Adipocyte (in vitro differentiated cells): ENCODE measurements around the gene EML1.
A peak's percentile ranks its signal among the peaks of the same experiment; 100 is the strongest.

Experiments used
- DNase-seq: peaks from one replicate; pipeline ENCODE4 v3.0.0-alpha.2; 2015; ENCODE audit warnings: low read depth
- H3K27me3 ChIP-seq: replicated peaks from 2 replicates; pipeline ENCODE4 v1.7.0; 2013; ENCODE audit warnings: mild to moderate bottlenecking, low read length, moderate library complexity; ENCODE audit not compliant: control insufficient read depth, insufficient read depth
- H3K36me3 ChIP-seq: 2 replicates; pipeline ENCODE4 v1.7.0; 2013; ENCODE audit warnings: low read length, mild to moderate bottlenecking, moderate library complexity; ENCODE audit not compliant: control insufficient read depth, insufficient read depth, severe bottlenecking
- H3K4me1 ChIP-seq: 2 replicates; pipeline ENCODE4 v1.7.0; 2013; ENCODE audit warnings: mild to moderate bottlenecking, low read length, moderate library complexity; ENCODE audit not compliant: control insufficient read depth, insufficient read depth
- H3K4me3 ChIP-seq: 2 replicates; pipeline ENCODE4 v1.7.0; 2013; ENCODE audit warnings: mild to moderate bottlenecking, low read length, moderate library complexity
- H3K9ac ChIP-seq: 2 replicates; pipeline ENCODE4 v1.7.0; 2013; ENCODE audit warnings: mild to moderate bottlenecking, low read length, moderate library complexity
- H3K9me3 ChIP-seq: 2 replicates; pipeline ENCODE4 v1.7.0; 2013; ENCODE audit warnings: mild to moderate bottlenecking, low read length, moderate library complexity; ENCODE audit not compliant: control insufficient read depth

Gene EML1

GRCh38 chr14:99821519-99822508 is 28.6 kb downstream of the EML1 start:
- H3K36me3 ChIP-seq, result no peaks in the 10 kb centered on the region
- DNase-seq, result peak; percentile 21
- H3K9me3 ChIP-seq, result no peaks in the 10 kb centered on the region
- no peak overlapping the region for H3K4me3 ChIP-seq
- no peak overlapping the region for H3K9ac ChIP-seq
- peaks cover 5% of the 10 kb centered on the region for H3K27me3 ChIP-seq
- H3K4me1 ChIP-seq, result peaks cover 24% of the 10 kb centered on the region

DNA sequence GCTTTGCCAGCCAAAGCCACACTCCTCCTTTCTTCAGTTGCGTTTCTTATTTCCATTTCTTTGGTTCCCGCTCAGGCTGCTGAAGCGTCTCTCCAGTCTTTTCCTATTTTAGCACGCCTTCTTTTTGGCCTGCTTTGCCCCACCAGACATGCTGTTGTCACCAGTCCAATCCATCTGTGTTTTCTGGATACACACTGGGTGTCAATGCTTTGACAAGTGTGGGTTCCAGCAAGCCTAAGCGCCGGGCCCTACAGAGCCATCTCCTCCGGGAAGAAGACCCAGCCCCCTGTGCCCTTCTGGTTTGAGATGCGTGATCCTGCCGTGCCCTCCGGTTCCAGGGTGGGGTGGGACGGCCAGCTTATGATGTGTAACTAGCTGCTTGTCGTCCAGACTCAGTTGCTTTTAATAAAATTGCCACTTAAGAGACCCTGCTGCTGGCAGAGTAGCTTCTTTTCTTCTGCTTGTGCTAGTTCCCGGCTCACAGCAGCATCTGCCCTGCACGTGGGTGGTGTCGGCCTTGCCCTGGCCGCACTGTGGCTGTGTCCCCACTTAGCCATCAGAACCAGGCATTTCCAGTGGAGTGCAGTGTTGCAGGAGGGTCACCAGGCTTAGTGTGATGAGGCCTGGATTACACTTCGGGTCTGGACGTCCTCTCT is 29.7 kb downstream of the EML1 start:
- H3K4me1 ChIP-seq, result peaks cover 20% of the 10 kb centered on the region
- H3K9me3 ChIP-seq, result no peaks in the 10 kb centered on the region
- no peak overlapping the region for H3K4me3 ChIP-seq
- H3K27me3 ChIP-seq, result peaks cover 5% of the 10 kb centered on the region
- no peak for DNase-seq
- H3K9ac ChIP-seq, result no peak overlapping the region
- no peaks in the 10 kb centered on the region for H3K36me3 ChIP-seq

DNA sequence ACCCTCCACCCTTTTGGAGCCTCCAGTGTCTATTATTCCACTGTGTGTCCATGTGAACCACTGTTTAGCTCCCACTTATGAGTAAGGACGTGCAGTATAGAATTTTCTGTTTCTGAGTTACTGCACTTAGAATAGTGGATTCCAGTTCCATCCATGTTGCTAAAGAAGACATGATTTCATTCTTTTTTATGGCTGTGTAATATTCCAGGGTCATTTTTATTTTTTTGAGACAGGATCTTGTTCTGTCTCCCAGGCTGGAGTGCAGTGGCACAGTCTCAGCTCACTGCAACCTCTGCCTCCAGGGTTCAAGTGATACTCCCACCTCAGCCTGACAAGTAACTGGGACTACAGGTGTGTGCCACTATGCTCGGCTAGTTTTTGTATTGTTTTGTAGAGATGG is 31.6 kb downstream of the EML1 start:
- no peaks in the 10 kb centered on the region for H3K36me3 ChIP-seq
- no peak overlapping the region for H3K4me3 ChIP-seq
- H3K9ac ChIP-seq, result no peak overlapping the region
- H3K4me1 ChIP-seq, result peaks cover 19% of the 10 kb centered on the region
- DNase-seq, result no peak
- H3K9me3 ChIP-seq, result no peaks in the 10 kb centered on the region
- H3K27me3 ChIP-seq, result peaks cover 5% of the 10 kb centered on the region

DNA sequence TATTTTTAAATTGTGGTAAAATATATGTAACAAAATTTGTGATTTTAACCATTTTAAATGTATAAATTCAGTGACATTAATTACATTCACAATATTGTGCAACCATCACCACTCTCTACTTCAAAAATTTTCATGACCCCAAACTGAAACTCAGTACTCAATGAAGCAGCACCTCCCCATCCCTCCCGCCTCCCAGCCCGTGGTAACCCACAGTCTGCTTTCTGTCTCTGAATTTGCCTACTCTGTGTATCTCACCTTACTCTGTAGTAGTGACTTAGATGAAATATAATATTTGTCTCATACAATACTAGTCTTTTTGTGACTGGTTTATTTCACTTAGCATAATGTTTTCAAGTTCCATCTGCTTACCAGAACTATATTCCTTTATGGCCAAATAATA is 36.2 kb downstream of the EML1 start:
- Histone ChIP-seq H3K27me3 (no peaks in the 10 kb centered on the region), H3K4me1 (no peaks in the 10 kb centered on the region), H3K36me3 (no peaks in the 10 kb centered on the region), H3K9ac (no peak overlapping the region), H3K4me3 (no peak overlapping the region), H3K9me3 (no peaks in the 10 kb centered on the region)
- no peak for DNase-seq

DNA sequence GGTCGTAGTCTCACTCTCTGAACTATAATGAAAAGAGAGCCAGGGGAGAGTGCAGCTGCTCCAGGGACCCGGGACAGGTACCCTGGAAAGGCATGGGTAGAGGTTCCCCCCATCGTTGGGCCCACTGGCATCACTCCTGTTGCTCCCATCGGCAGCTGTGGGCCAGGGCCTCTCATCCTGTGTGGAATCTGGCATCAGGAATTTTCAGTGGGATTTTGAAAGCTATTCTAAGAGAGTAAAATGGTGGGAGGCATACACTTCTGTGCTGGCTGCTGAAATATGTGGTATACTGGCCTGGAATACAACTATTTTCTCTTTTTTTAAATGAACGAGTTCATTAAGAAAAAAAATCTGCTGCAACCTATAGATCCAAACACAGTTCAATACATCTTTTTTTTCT is 38.1 kb downstream of the EML1 start:
- no peak overlapping the region for H3K9ac ChIP-seq
- H3K36me3 ChIP-seq, result no peaks in the 10 kb centered on the region
- H3K9me3 ChIP-seq, result no peaks in the 10 kb centered on the region
- H3K4me1 ChIP-seq, result no peaks in the 10 kb centered on the region
- no peak for DNase-seq
- no peaks in the 10 kb centered on the region for H3K27me3 ChIP-seq
- no peak overlapping the region for H3K4me3 ChIP-seq

DNA sequence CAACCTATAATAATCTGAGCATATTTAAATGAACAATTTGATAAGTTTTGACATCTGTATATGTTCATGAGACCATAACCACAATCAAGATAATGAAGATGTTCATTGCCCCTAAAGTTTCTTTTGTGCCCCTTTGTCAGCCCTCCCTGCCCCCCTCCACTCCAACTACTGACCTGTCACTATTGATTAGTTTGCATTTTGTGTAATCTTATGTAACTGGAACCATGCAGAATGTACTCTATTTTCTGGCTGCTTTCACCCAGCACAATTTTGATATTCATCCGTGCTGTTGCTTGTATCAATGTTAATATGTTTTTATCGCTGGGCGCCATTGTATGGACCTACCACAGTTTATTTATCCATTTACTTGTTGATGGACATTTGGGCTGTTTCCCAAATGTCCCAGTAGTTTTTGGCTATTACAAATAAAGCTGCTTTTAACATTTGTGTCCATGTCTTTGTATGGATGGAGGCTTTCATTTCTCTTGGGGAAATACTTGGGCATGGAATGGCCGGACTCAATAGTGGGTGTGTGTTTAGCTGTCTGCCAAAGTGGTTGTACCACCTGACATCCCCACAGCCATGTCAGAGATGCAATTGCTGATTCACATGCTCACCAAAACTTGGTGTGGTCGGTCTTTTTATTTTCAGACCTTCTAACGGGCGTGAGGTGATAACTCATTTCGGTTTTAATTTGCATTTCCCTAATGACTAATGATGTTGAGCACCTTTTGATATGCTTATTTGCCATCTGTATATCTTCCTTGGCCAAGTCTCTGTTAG is 38.9 kb downstream of the EML1 start:
- H3K9ac ChIP-seq, result no peak overlapping the region
- H3K27me3 ChIP-seq, result no peaks in the 10 kb centered on the region
- no peak for DNase-seq
- no peaks in the 10 kb centered on the region for H3K4me1 ChIP-seq
- no peaks in the 10 kb centered on the region for H3K9me3 ChIP-seq
- H3K36me3 ChIP-seq, result no peaks in the 10 kb centered on the region
- no peak overlapping the region for H3K4me3 ChIP-seq

GRCh38 chr14:99837822-99838221 is 44.6 kb downstream of the EML1 start:
- H3K9me3 ChIP-seq, result no peaks in the 10 kb centered on the region
- peaks cover 8% of the 10 kb centered on the region for H3K4me1 ChIP-seq
- H3K36me3 ChIP-seq, result no peaks in the 10 kb centered on the region
- DNase-seq, result no peak
- no peaks in the 10 kb centered on the region for H3K27me3 ChIP-seq
- no peak overlapping the region for H3K9ac ChIP-seq
- no peak overlapping the region for H3K4me3 ChIP-seq

GRCh38 chr14:99838639-99839134 is 45.5 kb downstream of the EML1 start:
- no peaks in the 10 kb centered on the region for H3K9me3 ChIP-seq
- H3K4me1 ChIP-seq, result peaks cover 8% of the 10 kb centered on the region
- H3K36me3 ChIP-seq, result no peaks in the 10 kb centered on the region
- no peak overlapping the region for H3K9ac ChIP-seq
- H3K27me3 ChIP-seq, result no peaks in the 10 kb centered on the region
- H3K4me3 ChIP-seq, result no peak overlapping the region
- peak; percentile 8 for DNase-seq

GRCh38 chr14:99839696-99840095 is 46.5 kb downstream of the EML1 start:
- H3K27me3 ChIP-seq, result no peaks in the 10 kb centered on the region
- H3K36me3 ChIP-seq, result no peaks in the 10 kb centered on the region
- H3K4me1 ChIP-seq, result peaks cover 8% of the 10 kb centered on the region
- H3K4me3 ChIP-seq, result no peak overlapping the region
- no peaks in the 10 kb centered on the region for H3K9me3 ChIP-seq
- no peak overlapping the region for H3K9ac ChIP-seq
- DNase-seq, result no peak

DNA sequence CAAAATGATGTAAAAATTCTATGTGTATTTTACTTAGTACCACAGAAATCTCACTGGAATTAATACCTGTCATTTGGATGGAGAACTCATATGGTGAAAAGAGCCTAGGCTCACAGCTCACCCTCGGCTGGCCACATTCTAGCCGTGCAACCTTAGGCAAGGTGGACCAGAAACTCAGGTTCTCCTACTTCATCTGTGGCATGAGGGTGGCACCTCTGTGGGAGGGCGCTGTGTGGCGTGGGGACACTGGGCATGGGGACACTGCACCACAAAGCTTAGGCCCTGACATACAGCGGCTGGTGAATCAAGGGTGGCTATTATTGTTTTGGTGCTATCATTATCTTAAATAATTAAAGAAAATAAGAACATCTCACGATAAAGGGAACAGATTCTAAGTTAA is 47.1 kb downstream of the EML1 start:
- no peak overlapping the region for H3K4me3 ChIP-seq
- no peaks in the 10 kb centered on the region for H3K27me3 ChIP-seq
- H3K36me3 ChIP-seq, result no peaks in the 10 kb centered on the region
- H3K9me3 ChIP-seq, result no peaks in the 10 kb centered on the region
- peaks cover 8% of the 10 kb centered on the region for H3K4me1 ChIP-seq
- no peak for DNase-seq
- H3K9ac ChIP-seq, result no peak overlapping the region

DNA sequence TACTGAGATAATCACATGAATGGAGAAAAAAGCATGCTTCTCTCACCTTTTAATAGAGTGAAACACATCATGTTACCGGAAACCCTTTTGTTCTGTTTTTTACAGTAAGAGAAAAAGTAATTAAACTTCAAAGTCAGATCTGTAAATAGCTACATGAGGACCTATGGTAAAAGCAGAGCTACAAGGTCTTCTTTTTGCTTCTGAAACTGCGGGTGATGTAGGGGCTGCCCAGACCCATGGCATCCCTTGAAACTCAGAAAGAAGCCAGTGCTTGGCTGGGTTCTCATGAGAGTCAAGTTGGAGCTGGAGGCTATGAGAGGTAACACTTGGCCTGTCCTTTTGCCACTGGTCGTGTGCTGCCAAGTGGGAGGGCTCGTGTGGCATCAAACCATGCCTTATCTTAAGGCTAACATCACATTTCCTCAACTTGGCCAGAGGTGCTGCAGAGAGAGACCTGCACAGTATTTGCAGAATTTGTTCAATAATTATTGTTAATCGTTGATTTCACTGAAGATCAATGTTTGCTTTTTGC is 47.6 kb downstream of the EML1 start:
- H3K36me3 ChIP-seq, result no peaks in the 10 kb centered on the region
- no peak overlapping the region for H3K9ac ChIP-seq
- peaks cover 8% of the 10 kb centered on the region for H3K4me1 ChIP-seq
- no peak for DNase-seq
- H3K27me3 ChIP-seq, result no peaks in the 10 kb centered on the region
- H3K9me3 ChIP-seq, result no peaks in the 10 kb centered on the region
- no peak overlapping the region for H3K4me3 ChIP-seq
